ENCODE results near the gene TIMM13.

DNA sequence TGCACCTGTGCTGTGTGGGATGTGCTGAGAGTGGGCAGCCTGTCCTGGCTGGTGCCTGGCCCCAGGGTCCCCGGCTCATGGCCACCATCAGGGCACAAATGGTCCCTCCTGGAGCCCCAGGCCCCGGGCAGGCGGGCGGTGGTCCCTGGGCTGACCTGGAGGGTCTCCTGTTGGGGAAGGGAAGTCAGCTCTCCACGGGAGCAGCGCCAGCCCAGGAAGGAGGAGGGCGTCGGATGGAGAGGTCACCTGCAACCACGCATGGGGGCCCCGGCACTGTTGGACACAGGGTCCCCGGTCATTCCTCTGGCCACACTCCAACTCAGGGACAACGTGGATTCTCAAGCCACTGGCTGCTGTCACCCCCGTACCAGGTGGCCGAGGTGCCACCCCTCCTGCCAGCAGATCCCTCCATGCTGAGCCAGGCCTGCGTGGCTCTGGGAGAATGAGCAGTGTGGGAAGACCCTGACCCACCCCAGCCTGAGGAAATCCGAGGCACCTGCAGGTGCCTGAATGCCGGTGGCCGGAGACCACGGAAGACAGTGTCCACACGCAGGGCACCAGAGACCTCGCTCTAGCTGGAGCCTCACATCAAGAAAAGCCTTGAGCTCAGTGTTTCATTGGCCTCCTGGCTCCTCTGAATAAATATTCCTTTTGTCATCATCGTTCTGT lies 15.9 kb upstream of the TIMM13 start:
- TF ChIP-seq, protein P1, sequence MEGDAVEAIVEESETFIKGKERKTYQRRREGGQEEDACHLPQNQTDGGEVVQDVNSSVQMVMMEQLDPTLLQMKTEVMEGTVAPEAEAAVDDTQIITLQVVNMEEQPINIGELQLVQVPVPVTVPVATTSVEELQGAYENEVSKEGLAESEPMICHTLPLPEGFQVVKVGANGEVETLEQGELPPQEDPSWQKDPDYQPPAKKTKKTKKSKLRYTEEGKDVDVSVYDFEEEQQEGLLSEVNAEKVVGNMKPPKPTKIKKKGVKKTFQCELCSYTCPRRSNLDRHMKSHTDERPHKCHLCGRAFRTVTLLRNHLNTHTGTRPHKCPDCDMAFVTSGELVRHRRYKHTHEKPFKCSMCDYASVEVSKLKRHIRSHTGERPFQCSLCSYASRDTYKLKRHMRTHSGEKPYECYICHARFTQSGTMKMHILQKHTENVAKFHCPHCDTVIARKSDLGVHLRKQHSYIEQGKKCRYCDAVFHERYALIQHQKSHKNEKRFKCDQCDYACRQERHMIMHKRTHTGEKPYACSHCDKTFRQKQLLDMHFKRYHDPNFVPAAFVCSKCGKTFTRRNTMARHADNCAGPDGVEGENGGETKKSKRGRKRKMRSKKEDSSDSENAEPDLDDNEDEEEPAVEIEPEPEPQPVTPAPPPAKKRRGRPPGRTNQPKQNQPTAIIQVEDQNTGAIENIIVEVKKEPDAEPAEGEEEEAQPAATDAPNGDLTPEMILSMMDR (IDR thresholded peaks at IDR 0.05): no peak
- no peak for TF ChIP-seq EZH2 (IDR thresholded peaks at IDR 0.05; ENCODE audit: borderline replicate concordance, insufficient read depth, low read depth, low read length, poor library complexity, severe bottlenecking)

All from B cell (primary cell).